OCI-LY1 (cell line): ENCODE results near the gene CACNA2D1.

ENCODE experiments used
- H2AFZ ChIP-seq: fragments of 200-600 bp; sonication (generic), shearing (Covaris generic); 2 replicates; pipeline ENCODE4 v1.6.0; 2014; ENCODE audit warnings: antibody characterized with exemption, mild to moderate bottlenecking, low read length
- H3F3A ChIP-seq: fragments of 200-600 bp; sonication (generic), shearing (Covaris generic); 2 replicates; pipeline ENCODE4 v1.6.0; 2014; ENCODE audit warnings: mild to moderate bottlenecking, antibody characterized with exemption, low read length, moderate library complexity; ENCODE audit not compliant: insufficient read depth
- H3K27ac ChIP-seq: fragments of 200-600 bp; sonication (generic); 2 replicates; pipeline ENCODE4 v1.5.1; 2014; ENCODE audit warnings: low read length, mixed run types, mild to moderate bottlenecking, low read depth; ENCODE audit not compliant: poor library complexity, severe bottlenecking
- H3K27me3 ChIP-seq: fragments of 200-600 bp; sonication (generic); 2 replicates; pipeline ENCODE4 v1.6.0; 2014; ENCODE audit warnings: antibody characterized with exemption, mild to moderate bottlenecking, low read length, moderate library complexity; ENCODE audit not compliant: insufficient read depth
- H3K36me3 ChIP-seq: fragments of 200-600 bp; sonication (generic); 2 replicates; pipeline ENCODE4 v1.6.1; 2014; ENCODE audit warnings: mild to moderate bottlenecking, antibody characterized with exemption, low read length, moderate library complexity, mixed read lengths; ENCODE audit not compliant: insufficient read depth
- H3K4me1 ChIP-seq: fragments of 200-600 bp; sonication (generic); 2 replicates; pipeline ENCODE4 v1.5.1; 2014; ENCODE audit warnings: mild to moderate bottlenecking, low read length, moderate library complexity; ENCODE audit not compliant: insufficient read depth, severe bottlenecking
- H3K4me2 ChIP-seq: fragments of 200-600 bp; sonication (generic), shearing (Covaris generic); 2 replicates; pipeline ENCODE4 v1.6.1; 2014; ENCODE audit warnings: low read length
- H3K4me3 ChIP-seq: fragments of 200-600 bp; sonication (generic); 2 replicates; pipeline ENCODE4 v1.5.1; 2014; ENCODE audit warnings: low read length, low read depth, mild to moderate bottlenecking, mixed read lengths; ENCODE audit not compliant: poor library complexity, severe bottlenecking
- H3K79me2 ChIP-seq: fragments of 200-600 bp; shearing (Covaris generic); 2 replicates; pipeline ENCODE4 v1.6.1; 2016; ENCODE audit warnings: mixed run types, low read length, mixed read lengths; ENCODE audit not compliant: insufficient read depth
- H3K9ac ChIP-seq: fragments of 200-600 bp; sonication (generic), shearing (Covaris generic); 2 replicates; pipeline ENCODE4 v1.6.1; 2014; ENCODE audit warnings: mild to moderate bottlenecking, low read length, mixed read lengths
- H3K9me2 ChIP-seq: fragments of 200-600 bp; sonication (generic), shearing (Covaris generic); 2 replicates; pipeline ENCODE4 v1.6.1; 2014; ENCODE audit warnings: low read depth, mild to moderate bottlenecking, low read length, mixed read lengths
- H3K9me3 ChIP-seq: fragments of 200-600 bp; shearing (Covaris generic); 2 replicates; pipeline ENCODE4 v1.6.1; 2014; ENCODE audit warnings: low read length, mixed read lengths
- H4K20me1 ChIP-seq: fragments of 200-600 bp; sonication (generic), shearing (Covaris generic); 2 replicates; pipeline ENCODE4 v1.6.0; 2016; ENCODE audit warnings: mild to moderate bottlenecking, low read length; ENCODE audit not compliant: insufficient read depth
- EZH2 ChIP-seq: fragments of 200-600 bp; sonication (generic), shearing (Covaris generic); IDR thresholded peaks from 2 replicates; pipeline ENCODE4 v1.8.0; 2017; ENCODE audit warnings: borderline replicate concordance, mixed run types, mild to moderate bottlenecking, antibody characterized with exemption, low read length, moderate library complexity, mixed read lengths
- TF ChIP-seq, protein P1 (sequence below): fragments of 200-600 bp; sonication (generic), shearing (Covaris generic); IDR thresholded peaks from 2 replicates; pipeline ENCODE4 v1.5.1; 2017; ENCODE audit warnings: mild to moderate bottlenecking, antibody characterized with exemption, low read length, moderate library complexity, mixed read lengths

CACNA2D1 gene

DNA sequence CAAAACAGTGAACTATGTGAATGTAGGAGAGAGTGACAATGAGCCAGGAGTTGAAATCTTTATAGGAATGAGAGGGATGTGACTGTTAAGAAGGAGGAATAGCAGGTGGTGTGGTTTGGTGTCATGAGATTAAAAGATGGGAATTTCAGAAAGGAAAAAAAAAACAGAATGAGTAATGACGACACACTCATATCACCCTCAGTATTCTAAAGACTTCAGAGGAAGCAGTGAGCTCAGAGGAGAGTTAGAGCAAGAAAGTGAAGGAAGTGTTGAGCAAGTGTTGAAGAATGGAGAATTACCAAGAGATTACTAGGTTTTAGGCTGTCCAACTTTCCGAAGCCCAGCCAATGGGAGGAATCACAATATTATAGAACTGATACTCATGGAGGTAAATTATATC, 453.2 kb downstream of the CACNA2D1 start:
- Histone ChIP-seq H3K79me2 (no peaks in the 10 kb centered on the region), H3K27ac (no peak overlapping the region), H3K9ac (no peak overlapping the region), H3F3A (no peaks in the 10 kb centered on the region), H4K20me1 (no peaks in the 10 kb centered on the region), H3K36me3 (no peaks in the 10 kb centered on the region), H3K9me3 (no peaks in the 10 kb centered on the region), H3K27me3 (no peaks in the 10 kb centered on the region), H3K4me3 (no peak overlapping the region), H2AFZ (no peak overlapping the region), H3K9me2 (no peaks in the 10 kb centered on the region), H3K4me1 (no peaks in the 10 kb centered on the region), H3K4me2 (no peak overlapping the region)
- no peak for TF ChIP-seq EZH2
- TF ChIP-seq, protein P1, sequence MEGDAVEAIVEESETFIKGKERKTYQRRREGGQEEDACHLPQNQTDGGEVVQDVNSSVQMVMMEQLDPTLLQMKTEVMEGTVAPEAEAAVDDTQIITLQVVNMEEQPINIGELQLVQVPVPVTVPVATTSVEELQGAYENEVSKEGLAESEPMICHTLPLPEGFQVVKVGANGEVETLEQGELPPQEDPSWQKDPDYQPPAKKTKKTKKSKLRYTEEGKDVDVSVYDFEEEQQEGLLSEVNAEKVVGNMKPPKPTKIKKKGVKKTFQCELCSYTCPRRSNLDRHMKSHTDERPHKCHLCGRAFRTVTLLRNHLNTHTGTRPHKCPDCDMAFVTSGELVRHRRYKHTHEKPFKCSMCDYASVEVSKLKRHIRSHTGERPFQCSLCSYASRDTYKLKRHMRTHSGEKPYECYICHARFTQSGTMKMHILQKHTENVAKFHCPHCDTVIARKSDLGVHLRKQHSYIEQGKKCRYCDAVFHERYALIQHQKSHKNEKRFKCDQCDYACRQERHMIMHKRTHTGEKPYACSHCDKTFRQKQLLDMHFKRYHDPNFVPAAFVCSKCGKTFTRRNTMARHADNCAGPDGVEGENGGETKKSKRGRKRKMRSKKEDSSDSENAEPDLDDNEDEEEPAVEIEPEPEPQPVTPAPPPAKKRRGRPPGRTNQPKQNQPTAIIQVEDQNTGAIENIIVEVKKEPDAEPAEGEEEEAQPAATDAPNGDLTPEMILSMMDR, result no peak

DNA sequence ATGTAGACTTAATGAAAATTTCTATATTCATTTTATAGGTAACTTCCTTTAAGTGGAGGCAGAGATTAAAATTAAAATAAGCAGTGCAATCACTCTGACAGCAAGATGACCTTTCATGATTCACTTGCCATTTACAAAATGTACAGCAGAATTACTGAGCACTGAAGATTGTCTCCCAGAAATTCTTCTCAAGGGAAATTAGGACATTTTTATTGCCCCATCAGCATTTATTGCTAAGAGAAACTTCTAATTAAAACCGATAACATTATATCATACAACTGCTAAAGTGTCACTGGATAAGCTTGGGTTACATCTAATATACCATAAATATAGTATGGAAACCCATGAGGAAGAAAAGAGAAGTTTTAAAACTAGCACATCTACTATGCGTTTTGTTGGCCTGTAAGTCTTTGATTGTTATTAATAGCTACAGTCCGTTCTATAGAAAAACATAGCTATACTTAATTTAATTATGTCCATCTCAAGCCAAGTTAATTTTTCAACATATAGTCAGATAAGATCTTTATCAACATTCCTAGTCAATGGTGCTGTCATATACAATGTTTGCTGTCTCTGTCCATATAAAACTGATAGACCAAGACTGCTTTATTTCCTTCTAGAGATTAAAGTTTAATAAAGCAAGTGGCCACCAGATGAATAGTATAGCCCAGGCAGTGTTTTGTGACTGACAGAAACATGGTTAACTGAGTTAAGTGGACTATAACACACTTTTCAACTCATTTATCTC, 456.7 kb downstream of the CACNA2D1 start:
- Histone ChIP-seq H3K4me2 (no peak overlapping the region), H3K4me1 (no peaks in the 10 kb centered on the region), H3F3A (no peaks in the 10 kb centered on the region), H2AFZ (no peak overlapping the region), H4K20me1 (no peaks in the 10 kb centered on the region), H3K36me3 (no peaks in the 10 kb centered on the region), H3K9me3 (no peaks in the 10 kb centered on the region), H3K27me3 (no peaks in the 10 kb centered on the region), H3K27ac (no peak overlapping the region), H3K9ac (no peak overlapping the region), H3K9me2 (no peaks in the 10 kb centered on the region), H3K79me2 (no peaks in the 10 kb centered on the region), H3K4me3 (no peak overlapping the region)
- TF ChIP-seq, protein P1, result no peak
- TF ChIP-seq EZH2, result no peak

DNA sequence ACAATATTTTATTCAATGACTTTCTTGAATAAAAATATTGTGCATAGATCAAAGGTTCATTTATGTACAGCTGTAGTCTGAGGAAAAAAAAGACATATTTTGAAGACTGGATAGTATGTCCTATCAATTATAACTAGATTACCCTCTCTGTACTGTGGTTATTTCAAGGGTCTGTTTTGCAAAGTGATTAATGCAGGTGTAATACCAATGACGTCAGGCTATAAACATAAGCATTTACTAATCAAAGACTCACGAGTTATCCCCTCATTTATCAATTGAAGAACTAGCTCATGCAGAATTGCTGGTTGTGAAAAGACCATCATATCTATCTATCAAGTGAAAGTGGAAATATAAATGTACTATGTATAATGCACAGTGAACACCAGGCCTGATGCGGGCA, 460.2 kb downstream of the CACNA2D1 start:
- H3K4me2 ChIP-seq, result no peak overlapping the region
- no peak overlapping the region for H3K27ac ChIP-seq
- H3K9me2 ChIP-seq, result no peaks in the 10 kb centered on the region
- H2AFZ ChIP-seq, result no peak overlapping the region
- H3K36me3 ChIP-seq, result no peaks in the 10 kb centered on the region
- H3K9ac ChIP-seq, result no peak overlapping the region
- TF ChIP-seq, protein P1, result no peak
- no peaks in the 10 kb centered on the region for H3K9me3 ChIP-seq
- no peaks in the 10 kb centered on the region for H3K79me2 ChIP-seq
- H3K4me1 ChIP-seq, result no peaks in the 10 kb centered on the region
- H4K20me1 ChIP-seq, result no peaks in the 10 kb centered on the region
- no peaks in the 10 kb centered on the region for H3K27me3 ChIP-seq
- H3K4me3 ChIP-seq, result no peak overlapping the region
- H3F3A ChIP-seq, result no peaks in the 10 kb centered on the region
